Type B pancreatic cell (in vitro differentiated cells): ENCODE results near the gene MYBPH. TPM values are rescaled to one million over a fixed set of nuclear protein-coding genes. Genes with fewer than 3 reads are reported as not detected.

ENCODE experiments used
- DNase-seq: peaks from one replicate; pipeline ENCODE4 v3.0.0; 2021; ENCODE audit warnings: mixed read lengths; ENCODE audit not compliant: unreplicated experiment; ENCODE audit errors: extremely low spot score
- H3K27ac Mint-ChIP-seq: 2 replicates; pipeline ENCODE4 v1.8.0; 2021; ENCODE audit warnings: mild to moderate bottlenecking, mixed read lengths
- H3K27me3 Mint-ChIP-seq: 2 replicates; pipeline ENCODE4 v1.8.0; 2021; ENCODE audit warnings: mixed read lengths
- H3K36me3 Mint-ChIP-seq: 2 replicates; pipeline ENCODE4 v1.8.0; 2021; ENCODE audit warnings: mixed read lengths
- H3K4me1 Mint-ChIP-seq: one replicate; pipeline ENCODE4 v1.8.0; 2021; ENCODE audit warnings: mixed read lengths; ENCODE audit not compliant: unreplicated experiment
- H3K4me3 Mint-ChIP-seq: 2 replicates; pipeline ENCODE4 v1.8.0; 2021; ENCODE audit warnings: mild to moderate bottlenecking, mixed read lengths
- H3K9me3 Mint-ChIP-seq: 2 replicates; pipeline ENCODE4 v1.8.0; 2021; ENCODE audit warnings: mixed read lengths
- CTCF ChIP-seq: fragments of 200-600 bp; sonication (generic); conservative IDR thresholded peaks from 2 replicates; pipeline ENCODE4 v1.5.0; 2021; ENCODE audit warnings: antibody characterized with exemption, mild to moderate bottlenecking
- total RNA-seq: library from RNA; stranded (reverse); gene quantifications from 2 replicates; pipeline ENCODE4 v1.2.1, GENCODE V29; 2021; ENCODE audit warnings: low replicate concordance

Gene MYBPH
- total RNA-seq, 1 donor from 2014 or later, result 1.6 TPM

DNA sequence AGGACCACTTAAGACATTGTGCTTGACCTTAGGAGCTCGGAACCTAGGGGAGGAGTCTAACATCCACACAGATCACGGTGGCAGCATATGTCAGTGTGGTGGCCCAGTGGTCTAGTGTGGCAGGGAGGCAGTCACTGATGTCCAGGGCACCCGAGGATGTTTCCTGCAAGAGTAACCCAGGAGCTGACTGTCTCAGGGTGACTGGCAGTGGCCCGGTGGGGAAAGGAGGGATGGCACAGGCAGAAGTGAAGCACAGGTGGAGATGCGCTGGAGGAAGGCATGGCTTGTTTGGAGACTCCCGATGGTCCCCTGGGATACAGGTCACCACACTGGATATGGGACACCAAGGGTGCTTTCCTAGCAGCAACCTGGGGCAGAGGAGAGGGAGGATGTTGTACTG is 37.5 kb upstream of the MYBPH start:
- Mint-ChIP-seq H3K27me3 (peaks cover 33% of the 10 kb centered on the region), H3K27ac (no peak overlapping the region)

DNA sequence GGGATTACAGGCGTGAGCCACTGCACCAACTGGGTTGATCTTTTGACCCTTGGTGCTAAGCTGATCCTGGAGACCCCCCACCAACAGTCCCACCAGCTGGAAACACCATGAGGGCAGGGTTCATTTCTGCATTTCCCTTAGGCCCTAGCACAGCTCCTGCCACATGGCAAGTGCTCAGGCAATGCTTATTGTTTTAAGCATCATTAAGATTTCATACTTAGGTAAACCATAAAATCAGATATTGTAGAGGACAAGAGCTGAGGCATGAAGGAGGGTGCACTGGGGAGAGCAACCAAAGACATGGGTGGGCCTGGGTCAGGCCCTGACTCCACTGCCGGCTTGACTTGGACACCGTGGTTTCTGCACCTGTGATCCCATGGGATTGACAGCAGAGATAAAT is 36.2 kb upstream of the MYBPH start:
- H3K27ac Mint-ChIP-seq, result no peak overlapping the region
- peaks cover 10% of the 10 kb centered on the region for H3K4me1 Mint-ChIP-seq
- peaks cover 31% of the 10 kb centered on the region for H3K27me3 Mint-ChIP-seq

More for the DNA sequence above, 37.5 kb upstream of the MYBPH start:
- no peak overlapping the region for H3K4me3 Mint-ChIP-seq
- H3K4me1 Mint-ChIP-seq, result peaks cover 10% of the 10 kb centered on the region
- H3K9me3 Mint-ChIP-seq, result no peaks in the 10 kb centered on the region
- DNase-seq, result no peak
- no peaks in the 10 kb centered on the region for H3K36me3 Mint-ChIP-seq
- TF ChIP-seq CTCF, result no peak

GRCh38 chr1:203210988-203211387 is 35.4 kb upstream of the MYBPH start:
- no peaks in the 10 kb centered on the region for H3K9me3 Mint-ChIP-seq
- peaks cover 22% of the 10 kb centered on the region for H3K27me3 Mint-ChIP-seq
- no peak overlapping the region for H3K27ac Mint-ChIP-seq
- H3K36me3 Mint-ChIP-seq, result no peaks in the 10 kb centered on the region
- TF ChIP-seq CTCF, result no peak
- peaks cover 5% of the 10 kb centered on the region for H3K4me1 Mint-ChIP-seq
- no peak for DNase-seq
- H3K4me3 Mint-ChIP-seq, result no peak overlapping the region

More for the DNA sequence above, 36.2 kb upstream of the MYBPH start:
- Mint-ChIP-seq H3K4me3 (no peak overlapping the region), H3K36me3 (no peaks in the 10 kb centered on the region), H3K9me3 (no peaks in the 10 kb centered on the region)
- TF ChIP-seq CTCF, result no peak
- no peak for DNase-seq

- Mint-ChIP-seq H3K27ac (no peak overlapping the region), H3K4me3 (no peak overlapping the region), H3K4me1 (peaks cover 3% of the 10 kb centered on the region), H3K9me3 (no peaks in the 10 kb centered on the region), H3K36me3 (no peaks in the 10 kb centered on the region), H3K27me3 (peaks cover 20% of the 10 kb centered on the region)
- TF ChIP-seq CTCF, result no peak
- DNase-seq, result no peak
These were observed 34.7 kb upstream of the MYBPH start for GRCh38 chr1:203210350-203210749.

- Mint-ChIP-seq H3K4me3 (no peak overlapping the region), H3K9me3 (no peaks in the 10 kb centered on the region), H3K27me3 (peaks cover 13% of the 10 kb centered on the region), H3K36me3 (no peaks in the 10 kb centered on the region), H3K4me1 (no peaks in the 10 kb centered on the region), H3K27ac (no peak overlapping the region)
- no peak for DNase-seq
- TF ChIP-seq CTCF, result no peak
These were observed 32.6 kb upstream of the MYBPH start for GRCh38 chr1:203208181-203208580.

- Mint-ChIP-seq H3K36me3 (no peaks in the 10 kb centered on the region), H3K9me3 (no peaks in the 10 kb centered on the region), H3K4me3 (no peak overlapping the region), H3K4me1 (no peaks in the 10 kb centered on the region), H3K27me3 (peaks cover 8% of the 10 kb centered on the region), H3K27ac (no peak overlapping the region)
- no peak for DNase-seq
- TF ChIP-seq CTCF, result no peak
These were observed 32.1 kb upstream of the MYBPH start for GRCh38 chr1:203207751-203208150.
